ENCODE data around the gene MTG2. TPM values are rescaled to one million over a fixed set of nuclear protein-coding genes. Genes with fewer than 3 reads are reported as not detected.

The MTG2 gene
- total and polyA plus RNA-seq, 10 of the 15 experiments (the other 5 are each of a cell fraction or from before 2014, with no cell fraction given): 6.2 to 52.4 (median 34.3) TPM

DNA sequence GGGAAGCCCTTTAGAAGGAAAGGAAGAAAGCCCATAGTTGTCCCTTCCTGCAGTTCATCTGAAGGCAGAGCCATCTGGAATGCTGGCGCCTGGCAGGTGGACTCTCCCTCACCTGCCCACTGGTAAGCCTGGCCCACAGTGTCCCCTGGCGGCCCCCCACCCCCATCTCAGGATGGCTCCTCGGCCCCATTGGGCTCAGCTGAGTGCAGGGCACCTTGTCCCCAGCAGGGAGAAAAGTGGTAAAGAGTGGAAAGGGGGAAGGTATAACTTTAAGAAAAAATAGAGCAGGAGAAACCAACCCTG lies 26.6 kb upstream of the MTG2 start:
- no TSS peak for BruUV-seq (replicated peaks)
- FAIRE-seq: no peak
- no peak for DNase-seq (ENCODE audit: low read depth, low spot score)
- Histone ChIP-seq H4K20me1 (ENCODE audit: control insufficient read depth, insufficient read depth) (no peaks in the 10 kb centered on the region), H3K36me3 (ENCODE audit: control insufficient read depth in 2 of 2, insufficient read depth in 2 of 2, low read length in 1 of 2) (peaks cover 15 to 25% of the 10 kb centered on the region in 2 experiments; a peak in 3 of 4 replicates), H3K4me2 (ENCODE audit: control insufficient read depth, insufficient read depth) (no peak overlapping the region), H3K9ac (ENCODE audit: control insufficient read depth, insufficient read depth, low read length) (no peak overlapping the region), H3K9me3 (replicated peaks; ENCODE audit: control insufficient read depth, insufficient read depth, low read length) (no peaks in the 10 kb centered on the region; the same call in 2 of the 3 replicates), H3K4me1 (ENCODE audit: control insufficient read depth, insufficient read depth, low read length) (peaks cover 9% of the 10 kb centered on the region), H3K4me3 (no peak overlapping the region), H2AFZ (ENCODE audit: control insufficient read depth, low read depth, low read length) (no peak overlapping the region), H3K27me3 (replicated peaks in 1 of 2; ENCODE audit: control insufficient read depth in 2 of 2, insufficient read depth in 2 of 2, low read length in 1 of 2) (no peaks in the 10 kb centered on the region), H3K27ac (ENCODE audit: control insufficient read depth, insufficient read depth) (no peak overlapping the region), H3K79me2 (ENCODE audit: control insufficient read depth, insufficient read depth, low read length) (peaks cover 6% of the 10 kb centered on the region)
- WGBS (ENCODE audit: insufficient coverage, insufficient replicate concordance, low lambda C conversion rate, missing lambda C conversion rate): 62% methylated on average over 3 of the region's 3 CpGs
- CTCF ChIA-PET: interaction anchor here (0.8 to 1.5 kb wide), 3 partner anchors 12 to 145 kb away, joined by 3 to 8 read pairs (median 5); no protein-coding TSS in a partner anchor
- peak; percentile 12; the same call in 1 of the 3 replicates for ATAC-seq
- in situ Hi-C loops (cut with MboI): no loop called here
- RAD21 ChIA-PET (ENCODE audit: unreplicated experiment): no interaction called here
- POLR2A ChIA-PET: no interaction called here
- intact Hi-C loops (cut with micrococcal nuclease; ENCODE audit: unreplicated experiment): no loop called here
- SMC1A ChIA-PET (ENCODE audit: uncharacterized antibody, unreplicated experiment): no interaction called here
- TF ChIP-seq SIN3A (IDR thresholded peaks at IDR 0.05; ENCODE audit: low read depth, low read length): no peak
- TF ChIP-seq, protein P1, sequence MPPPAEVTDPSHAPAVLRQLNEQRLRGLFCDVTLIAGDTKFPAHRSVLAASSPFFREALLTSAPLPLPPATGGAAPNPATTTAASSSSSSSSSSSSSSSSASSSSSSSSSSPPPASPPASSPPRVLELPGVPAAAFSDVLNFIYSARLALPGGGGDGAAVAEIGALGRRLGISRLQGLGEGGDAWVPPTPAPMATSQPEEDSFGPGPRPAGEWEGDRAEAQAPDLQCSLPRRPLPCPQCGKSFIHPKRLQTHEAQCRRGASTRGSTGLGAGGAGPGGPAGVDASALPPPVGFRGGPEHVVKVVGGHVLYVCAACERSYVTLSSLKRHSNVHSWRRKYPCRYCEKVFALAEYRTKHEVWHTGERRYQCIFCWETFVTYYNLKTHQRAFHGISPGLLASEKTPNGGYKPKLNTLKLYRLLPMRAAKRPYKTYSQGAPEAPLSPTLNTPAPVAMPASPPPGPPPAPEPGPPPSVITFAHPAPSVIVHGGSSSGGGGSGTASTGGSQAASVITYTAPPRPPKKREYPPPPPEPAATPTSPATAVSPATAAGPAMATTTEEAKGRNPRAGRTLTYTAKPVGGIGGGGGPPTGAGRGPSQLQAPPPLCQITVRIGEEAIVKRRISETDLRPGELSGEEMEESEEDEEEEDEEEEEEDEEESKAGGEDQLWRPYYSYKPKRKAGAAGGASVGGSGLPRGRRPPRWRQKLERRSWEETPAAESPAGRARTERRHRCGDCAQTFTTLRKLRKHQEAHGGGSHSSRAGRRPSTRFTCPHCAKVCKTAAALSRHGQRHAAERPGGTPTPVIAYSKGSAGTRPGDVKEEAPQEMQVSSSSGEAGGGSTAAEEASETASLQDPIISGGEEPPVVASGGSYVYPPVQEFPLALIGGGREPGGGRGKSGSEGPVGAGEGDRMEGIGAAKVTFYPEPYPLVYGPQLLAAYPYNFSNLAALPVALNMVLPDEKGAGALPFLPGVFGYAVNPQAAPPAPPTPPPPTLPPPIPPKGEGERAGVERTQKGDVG (CRISPR knock-in tag; IDR thresholded peaks at IDR 0.05): no peak

Measured in GM12878 (cell line).